GM18951 (cell line): ENCODE results near the gene IFIT1B.

Source experiments
- POLR2A ChIP-seq: IDR thresholded peaks from 4 replicates; pipeline ENCODE4 v1.6.1; 2011; ENCODE audit warnings: mild to moderate bottlenecking; ENCODE audit not compliant: insufficient read length, insufficient read depth; ENCODE audit errors: extremely low read depth
- in situ Hi-C: fragments of 300-500 bp; cut with MboI; formaldehyde crosslinking; loops from one replicate; pipeline ENCODE4 v1.12.0; 2022; ENCODE audit warnings: low sequenced_read_pairs, mixed read lengths, inconsistent platforms; ENCODE audit not compliant: unreplicated experiment

Gene IFIT1B

GRCh38 chr10:89421018-89421476, 43.2 kb downstream of the IFIT1B start:
- in situ Hi-C loops: no loop called here
- no peak for TF ChIP-seq POLR2A

- in situ Hi-C loops: loop anchor here (5.0 kb wide), 1 partner anchor 137 kb away; no protein-coding TSS in a partner anchor
- TF ChIP-seq POLR2A: no peak
These were observed 47.1 kb downstream of the IFIT1B start for GRCh38 chr10:89425000-89425399.

GRCh38 chr10:89426230-89426868, 48.5 kb downstream of the IFIT1B start:
- no peak for TF ChIP-seq POLR2A
- in situ Hi-C loops: loop anchor here (5.0 kb wide), 1 partner anchor 136 kb away; no protein-coding TSS in a partner anchor

GRCh38 chr10:89427629-89428028, 49.8 kb downstream of the IFIT1B start:
- in situ Hi-C loops: loop anchor here (5.0 kb wide), 1 partner anchor 135 kb away; no protein-coding TSS in a partner anchor
- no peak for TF ChIP-seq POLR2A

- in situ Hi-C loops: loop anchor here (5.0 kb wide), 1 partner anchor 133 kb away; no protein-coding TSS in a partner anchor
- no peak for TF ChIP-seq POLR2A
These were observed 51.0 kb downstream of the IFIT1B start for GRCh38 chr10:89428877-89429276.

- in situ Hi-C loops: no loop called here
- TF ChIP-seq POLR2A: no peak
These were observed 54.1 kb downstream of the IFIT1B start for GRCh38 chr10:89431977-89432376.
